Right atrium auricular region (tissue), 2 donors: ENCODE results near the gene WDHD1. TPM values are rescaled to one million over a fixed set of nuclear protein-coding genes. Genes with fewer than 3 reads are reported as not detected.
"Not testable (repeated sequence)": the region's sequence is repeated elsewhere in the genome, so short reads cannot be mapped to it uniquely, and the experiment has no call there.

Source experiments
- DNase-seq: peaks from one replicate; pipeline ENCODE4 v3.0.0-alpha.2; 2019; ENCODE audit warnings: low spot score
- H3K27ac ChIP-seq, 2 donors: fragments of 200-600 bp; sonication (generic); 1 replicate in 1 of 2; 2 replicates in 1 of 2; pipeline ENCODE4 v1.5.1; 2016 to 2019
- H3K27me3 ChIP-seq, 2 donors: fragments of 200-600 bp; sonication (generic); one replicate each; pipeline versions ENCODE4 v1.5.1 to v1.6.0; 2017 to 2019
- H3K36me3 ChIP-seq: fragments of 200-600 bp; sonication (generic); one replicate; pipeline ENCODE4 v1.5.1; 2016
- H3K4me1 ChIP-seq, 2 donors: fragments of 200-600 bp; sonication (generic); one replicate each; pipeline versions ENCODE4 v1.5.1 to v1.6.0; 2017 to 2019
- H3K4me3 ChIP-seq, 2 donors: fragments of 200-600 bp; sonication (generic); 1 replicate in 1 of 2; 2 replicates in 1 of 2; pipeline ENCODE4 v1.5.1; 2017 to 2019; ENCODE audit warnings: mild to moderate bottlenecking in 1 of 2, moderate library complexity in 1 of 2
- H3K9me3 ChIP-seq, 2 donors: fragments of 200-600 bp; sonication (generic); one replicate each; pipeline ENCODE4 v1.5.1; 2019
- CTCF ChIP-seq, 2 donors: fragments of 200-600 bp; sonication (generic); IDR thresholded peaks; one replicate each; pipeline ENCODE4 v1.5.1; 2019; ENCODE audit warnings: antibody characterized with exemption in 2 of 2
- total RNA-seq, 2 donors: library from RNA; depleted of rRNA; stranded (reverse); fragments of >200 nt; gene quantifications; one replicate each; pipeline ENCODE4 v1.1.0, GENCODE V29; 2016

WDHD1 gene
- total RNA-seq, 2 donors from 2014 or later, result 0.59 to 0.94 TPM

- Histone ChIP-seq H3K4me3 (no peak overlapping the region), H3K27ac (no peak overlapping the region), H3K27me3 (no peaks in the 10 kb centered on the region), H3K9me3 (no peaks in the 10 kb centered on the region), H3K4me1 (no peaks in the 10 kb centered on the region), H3K36me3 (no peaks in the 10 kb centered on the region)
- DNase-seq, result no peak
- no peak for TF ChIP-seq CTCF (IDR thresholded peaks at IDR 0.05)
Measured at GRCh38 chr14:54931598-54932340, 95.1 kb downstream of the WDHD1 start.

GRCh38 chr14:54931101-54931500 is 95.8 kb downstream of the WDHD1 start:
- H3K4me1 ChIP-seq, result no peaks in the 10 kb centered on the region
- TF ChIP-seq CTCF (IDR thresholded peaks at IDR 0.05), result no peak
- no peaks in the 10 kb centered on the region for H3K36me3 ChIP-seq
- no peaks in the 10 kb centered on the region for H3K27me3 ChIP-seq
- H3K27ac ChIP-seq, result no peak overlapping the region
- H3K9me3 ChIP-seq, result no peaks in the 10 kb centered on the region
- H3K4me3 ChIP-seq, result no peak overlapping the region
- DNase-seq, result no peak

GRCh38 chr14:54929556-54929955 is 97.3 kb downstream of the WDHD1 start:
- H3K27me3 ChIP-seq, result no peaks in the 10 kb centered on the region
- H3K4me1 ChIP-seq, result no peaks in the 10 kb centered on the region
- no peaks in the 10 kb centered on the region for H3K9me3 ChIP-seq

GRCh38 chr14:54928216-54928615 is 98.7 kb downstream of the WDHD1 start:
- H3K9me3 ChIP-seq, result no peaks in the 10 kb centered on the region
- H3K27me3 ChIP-seq, result no peaks in the 10 kb centered on the region
- H3K4me1 ChIP-seq, result no peaks in the 10 kb centered on the region
- no peak for DNase-seq
- H3K27ac ChIP-seq, result no peak overlapping the region
- no peak for TF ChIP-seq CTCF (IDR thresholded peaks at IDR 0.05)
- no peak overlapping the region for H3K4me3 ChIP-seq
- no peaks in the 10 kb centered on the region for H3K36me3 ChIP-seq

More at GRCh38 chr14:54929556-54929955, 97.3 kb downstream of the WDHD1 start:
- TF ChIP-seq CTCF (IDR thresholded peaks at IDR 0.05), result no peak
- DNase-seq, result no peak
- no peak overlapping the region for H3K4me3 ChIP-seq
- H3K27ac ChIP-seq, result no peak overlapping the region
- H3K36me3 ChIP-seq, result no peaks in the 10 kb centered on the region

GRCh38 chr14:54927551-54927950 is 99.3 kb downstream of the WDHD1 start:
- Histone ChIP-seq H3K36me3 (no peaks in the 10 kb centered on the region), H3K9me3 (no peaks in the 10 kb centered on the region), H3K4me3 (no peak overlapping the region), H3K4me1 (no peaks in the 10 kb centered on the region), H3K27ac (no peak overlapping the region), H3K27me3 (no peaks in the 10 kb centered on the region)
- no peak for DNase-seq
- TF ChIP-seq CTCF (IDR thresholded peaks at IDR 0.05), result no peak

- H3K36me3 ChIP-seq, DNase-seq, H3K9me3 ChIP-seq, H3K27ac ChIP-seq, H3K27me3 ChIP-seq, H3K4me3 ChIP-seq, H3K4me1 ChIP-seq: not testable (repeated sequence)
Measured at GRCh38 chr14:54926570-54926969, 100.3 kb downstream of the WDHD1 start.
